Keratinocyte (primary cell): Measurements from ENCODE around the gene PAIP1. TPM values are rescaled to one million over a fixed set of nuclear protein-coding genes. Genes with fewer than 3 reads are reported as not detected.
"Not testable (repeated sequence)": the region's sequence is repeated elsewhere in the genome, so short reads cannot be mapped to it uniquely, and the experiment has no call there.

Experiments used
- DNase-seq: peaks from one replicate; pipeline ENCODE4 v3.0.0-alpha.2; 2011; ENCODE audit warnings: low read depth, missing footprints, low spot score
- FAIRE-seq: peaks from 2 replicates; lab custom pipeline; 2011; peaks lifted over from hg19 to GRCh38; lab: Jason Lieb, UNC
- H2AFZ ChIP-seq: 2 replicates; pipeline ENCODE4 v1.6.0; 2012; ENCODE audit warnings: low read length, control low read depth, inconsistent platforms; ENCODE audit not compliant: control insufficient read depth
- H3K27ac ChIP-seq: 2 replicates; pipeline ENCODE4 v1.5.1; 2011; ENCODE audit warnings: low read length; ENCODE audit not compliant: control insufficient read depth, insufficient read depth
- H3K27me3 ChIP-seq: 3 replicates; pipeline ENCODE4 v1.6.0; 2011; ENCODE audit warnings: low read length; ENCODE audit not compliant: control insufficient read depth, insufficient read depth; ENCODE audit errors: extremely low read depth
- H3K36me3 ChIP-seq, 2 experiments: 2 replicates in 1 of 2; 3 replicates in 1 of 2; pipeline ENCODE4 v1.5.1; 2011; ENCODE audit warnings: low read length in 2 of 2, mild to moderate bottlenecking in 1 of 2; ENCODE audit not compliant: control insufficient read depth in 2 of 2, insufficient read depth in 2 of 2; ENCODE audit errors: extremely low read depth in 1 of 2
- H3K4me1 ChIP-seq: 3 replicates; pipeline ENCODE4 v1.5.1; 2011; ENCODE audit warnings: low read length; ENCODE audit not compliant: control insufficient read depth, insufficient read depth; ENCODE audit errors: extremely low read depth
- H3K4me2 ChIP-seq: 3 replicates; pipeline ENCODE4 v1.6.0; 2011; ENCODE audit warnings: low read depth, low read length; ENCODE audit not compliant: control insufficient read depth, insufficient read depth; ENCODE audit errors: extremely low read depth
- H3K4me3 ChIP-seq, 3 experiments: fragments of 200-600 bp in 1 of 3; sonication (generic) in 1 of 3; 2 replicates in 2 of 3; 3 replicates in 1 of 3; pipeline ENCODE4 v1.5.1; 2011 to 2016; ENCODE audit warnings: low read length in 3 of 3, mild to moderate bottlenecking in 3 of 3, control low read depth in 2 of 3, inconsistent platforms in 1 of 3, low read depth in 1 of 3, mixed read lengths in 1 of 3, mixed run types in 1 of 3, moderate library complexity in 1 of 3; ENCODE audit not compliant: control insufficient read depth in 2 of 3, insufficient read depth in 2 of 3; ENCODE audit errors: extremely low read depth in 1 of 3
- H3K79me2 ChIP-seq: 2 replicates; pipeline ENCODE4 v1.6.0; 2012; ENCODE audit warnings: low read length; ENCODE audit not compliant: control insufficient read depth, insufficient read depth
- H3K9ac ChIP-seq: 3 replicates; pipeline ENCODE4 v1.6.0; 2011; ENCODE audit warnings: low read length; ENCODE audit not compliant: control insufficient read depth, insufficient read depth; ENCODE audit errors: extremely low read depth
- H3K9me1 ChIP-seq: 3 replicates; pipeline ENCODE4 v1.6.0; 2011; ENCODE audit warnings: low read length; ENCODE audit not compliant: control insufficient read depth, insufficient read depth; ENCODE audit errors: extremely low read depth
- H3K9me3 ChIP-seq: 2 replicates; pipeline ENCODE4 v1.5.1; 2012; ENCODE audit warnings: low read depth, low read length; ENCODE audit not compliant: control insufficient read depth
- H4K20me1 ChIP-seq: 3 replicates; pipeline ENCODE4 v1.6.0; 2011; ENCODE audit warnings: low read length; ENCODE audit not compliant: control insufficient read depth, insufficient read depth; ENCODE audit errors: extremely low read depth
- EZH2 ChIP-seq: IDR thresholded peaks from one replicate; pipeline ENCODE4 v1.6.1; 2012; ENCODE audit warnings: inconsistent platforms, mild to moderate bottlenecking, low read length, moderate library complexity
- dilution Hi-C: fragments of 300-500 bp; cut with MboI; formaldehyde crosslinking; loops from one replicate; pipeline ENCODE4 v1.7.0; 2020; ENCODE audit warnings: low sequenced_read_pairs; ENCODE audit not compliant: extremely low pct_ligation_motif_present
- polyA plus RNA-seq, 5 experiments: library from polyadenylated mRNA; depleted of rRNA in 3 of 5; stranded (reverse) in 3 of 5; stranded (forward) in 1 of 5; unstranded in 1 of 5; fragments of >200 nt; gene quantifications; 1 replicate in 1 of 5; 2 replicates in 3 of 5; 3 replicates in 1 of 5; pipeline versions ENCODE4 v1.2.1 to v1.2.3, GENCODE V29; 2011 to 2012; ENCODE audit warnings: missing spikeins in 2 of 5, low read depth in 1 of 5, low replicate concordance in 1 of 5
- TF ChIP-seq, protein P1 (sequence below), 3 experiments: IDR thresholded peaks in 1 of 3; conservative IDR thresholded peaks in 1 of 3; optimal IDR thresholded peaks in 1 of 3; 2 replicates in 2 of 3; 3 replicates in 1 of 3; pipeline versions ENCODE3 to v1.5.1; 2011; ENCODE audit warnings: low read length in 3 of 3, mild to moderate bottlenecking in 3 of 3, moderate library complexity in 2 of 3, control low read depth in 1 of 3, inconsistent platforms in 1 of 3; ENCODE audit not compliant: insufficient read depth in 2 of 3; ENCODE audit errors: extremely low read depth in 1 of 3

Gene PAIP1
- polyA plus RNA-seq, 1 donor (not counting 4 experiments of a cell fraction or from before 2014, with no cell fraction given): 115 TPM

GRCh38 chr5:43582082-43583005 lies 25.5 kb upstream of the PAIP1 start:
- Histone ChIP-seq H3K9ac (no peak overlapping the region), H4K20me1 (no peaks in the 10 kb centered on the region), H3K9me1 (no peaks in the 10 kb centered on the region), H2AFZ (no peak overlapping the region), H3K79me2 (no peaks in the 10 kb centered on the region), H3K27me3 (no peaks in the 10 kb centered on the region), H3K4me2 (no peak overlapping the region), H3K9me3 (no peaks in the 10 kb centered on the region), H3K4me1 (no peaks in the 10 kb centered on the region), H3K4me3 (no peak overlapping the region), H3K36me3 (no peaks in the 10 kb centered on the region), H3K27ac (no peak overlapping the region)
- no peak for DNase-seq
- dilution Hi-C loops: no loop called here
- TF ChIP-seq EZH2: no peak
- FAIRE-seq: no peak

DNA sequence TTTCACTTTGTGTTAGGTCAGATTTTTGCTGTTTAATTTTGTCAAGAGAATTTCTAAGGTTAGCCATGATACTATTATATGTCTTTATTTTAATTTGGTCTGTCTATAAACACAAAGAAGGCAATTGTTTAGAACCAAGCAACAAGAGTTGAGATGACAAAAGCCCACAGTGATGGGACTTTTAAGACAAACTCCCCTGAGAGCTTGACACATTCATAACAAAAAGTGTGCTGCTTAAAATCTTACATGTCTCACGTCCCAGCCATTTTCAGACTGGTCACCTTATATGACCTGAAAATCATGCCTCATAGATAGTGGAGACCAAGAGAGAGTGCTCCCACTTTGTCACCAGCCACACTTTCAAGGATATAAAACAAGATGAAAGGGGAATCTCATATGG lies 24.5 kb upstream of the PAIP1 start:
- no peak overlapping the region for H3K4me3 ChIP-seq
- no peaks in the 10 kb centered on the region for H3K79me2 ChIP-seq
- H3K4me2 ChIP-seq: no peak overlapping the region
- TF ChIP-seq, protein P1, sequence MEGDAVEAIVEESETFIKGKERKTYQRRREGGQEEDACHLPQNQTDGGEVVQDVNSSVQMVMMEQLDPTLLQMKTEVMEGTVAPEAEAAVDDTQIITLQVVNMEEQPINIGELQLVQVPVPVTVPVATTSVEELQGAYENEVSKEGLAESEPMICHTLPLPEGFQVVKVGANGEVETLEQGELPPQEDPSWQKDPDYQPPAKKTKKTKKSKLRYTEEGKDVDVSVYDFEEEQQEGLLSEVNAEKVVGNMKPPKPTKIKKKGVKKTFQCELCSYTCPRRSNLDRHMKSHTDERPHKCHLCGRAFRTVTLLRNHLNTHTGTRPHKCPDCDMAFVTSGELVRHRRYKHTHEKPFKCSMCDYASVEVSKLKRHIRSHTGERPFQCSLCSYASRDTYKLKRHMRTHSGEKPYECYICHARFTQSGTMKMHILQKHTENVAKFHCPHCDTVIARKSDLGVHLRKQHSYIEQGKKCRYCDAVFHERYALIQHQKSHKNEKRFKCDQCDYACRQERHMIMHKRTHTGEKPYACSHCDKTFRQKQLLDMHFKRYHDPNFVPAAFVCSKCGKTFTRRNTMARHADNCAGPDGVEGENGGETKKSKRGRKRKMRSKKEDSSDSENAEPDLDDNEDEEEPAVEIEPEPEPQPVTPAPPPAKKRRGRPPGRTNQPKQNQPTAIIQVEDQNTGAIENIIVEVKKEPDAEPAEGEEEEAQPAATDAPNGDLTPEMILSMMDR (optimal IDR thresholded peaks at IDR 0.05 in 1 of 3, IDR thresholded peaks at IDR 0.05 in 1 of 3, conservative IDR thresholded peaks at IDR 0.05 in 1 of 3; ENCODE audit: extremely low read depth in 1 of 3, insufficient read depth in 2 of 3, low read length in 3 of 3): no peak
- no peak for TF ChIP-seq EZH2
- dilution Hi-C loops: no loop called here
- no peaks in the 10 kb centered on the region for H3K27me3 ChIP-seq
- H3K4me1 ChIP-seq: no peaks in the 10 kb centered on the region
- H3K27ac ChIP-seq: no peak overlapping the region
- no peaks in the 10 kb centered on the region for H3K36me3 ChIP-seq
- H3K9me1 ChIP-seq: no peaks in the 10 kb centered on the region
- no peak for FAIRE-seq
- no peaks in the 10 kb centered on the region for H4K20me1 ChIP-seq
- H3K9ac ChIP-seq: no peak overlapping the region
- DNase-seq: no peak
- no peaks in the 10 kb centered on the region for H3K9me3 ChIP-seq
- H2AFZ ChIP-seq: no peak overlapping the region

GRCh38 chr5:43580402-43581210 lies 23.7 kb upstream of the PAIP1 start:
- H3K79me2 ChIP-seq, H3K4me1 ChIP-seq, H3K4me3 ChIP-seq, H3K9ac ChIP-seq, H4K20me1 ChIP-seq, DNase-seq, H3K9me1 ChIP-seq, H3K27me3 ChIP-seq, H3K4me2 ChIP-seq, H3K9me3 ChIP-seq, H3K36me3 ChIP-seq, dilution Hi-C loops, FAIRE-seq, H2AFZ ChIP-seq, H3K27ac ChIP-seq: not testable (repeated sequence)
